H1 (cell line): ENCODE results near the gene TRAPPC12. TPM values are rescaled to one million over a fixed set of nuclear protein-coding genes. Genes with fewer than 3 reads are reported as not detected.

ENCODE experiments used
- CBX5 ChIP-seq: fragments of 300-800, 300-1000 bp; sonication (generic); IDR thresholded peaks from 2 replicates; pipeline ENCODE4 v1.7.1; 2016; ENCODE audit warnings: antibody characterized with exemption, low read length, low read depth
- CHD1 ChIP-seq: IDR thresholded peaks from 2 replicates; pipeline ENCODE4 v1.6.1; 2012; ENCODE audit warnings: low read depth, low read length, improper control_type of control experiment
- RAD21 ChIP-seq, 2 experiments: IDR thresholded peaks in 1 of 2; conservative IDR thresholded peaks in 1 of 2; 2 replicates each; pipeline ENCODE4 v1.6.1; 2011; ENCODE audit warnings: low read depth in 2 of 2, low read length in 2 of 2, improper control_type of control experiment in 1 of 2, inconsistent platforms in 1 of 2, mild to moderate bottlenecking in 1 of 2, moderate library complexity in 1 of 2
- SP1 ChIP-seq: IDR thresholded peaks from 2 replicates; pipeline ENCODE4 v1.6.1; 2011; ENCODE audit warnings: low read depth, low read length
- SUZ12 ChIP-seq: fragments of 200-600 bp; sonication (generic); IDR thresholded peaks from 2 replicates; pipeline ENCODE4 v1.6.1; 2012; ENCODE audit warnings: mild to moderate bottlenecking, inconsistent platforms, low read length, moderate library complexity, mixed read lengths
- TAF7 ChIP-seq: optimal IDR thresholded peaks from 2 replicates; pipeline ENCODE3; 2011; ENCODE audit warnings: low read depth, mild to moderate bottlenecking, inconsistent platforms, low read length, moderate library complexity, borderline replicate concordance
- polyA plus RNA-seq, 7 experiments: library from polyadenylated mRNA; depleted of rRNA in 3 of 7; stranded (reverse) in 5 of 7; unstranded in 2 of 7; fragments of >200 nt in 5 of 7; fragments of 200-250 nt in 2 of 7; gene quantifications; 1 replicate in 5 of 7; 2 replicates in 1 of 7; 4 replicates in 1 of 7; pipeline versions ENCODE4 v1.2.1 to v1.2.3, GENCODE V29; 2011 to 2013; ENCODE audit warnings: missing spikeins in 2 of 7, mixed read lengths in 2 of 7
- total RNA-seq: library from RNA; stranded (reverse); fragmentation: NEBNext Ultra II Directional; extraction: Animal tissue kit (Norgen Biotek cat#: 25700); gene quantifications from 2 replicates; pipeline ENCODE4 v1.2.1, GENCODE V29; 2021
- TF ChIP-seq, protein P1 (sequence below), 3 experiments: IDR thresholded peaks; 1 replicate in 2 of 3; 2 replicates in 1 of 3; pipeline versions ENCODE4 v1.5.1 to v1.6.1; 2011; ENCODE audit warnings: low read length in 3 of 3, mild to moderate bottlenecking in 3 of 3, inconsistent platforms in 2 of 3, low read depth in 1 of 3, moderate library complexity in 1 of 3; ENCODE audit not compliant: insufficient read depth in 1 of 3; ENCODE audit errors: control extremely low read depth in 1 of 3

Gene TRAPPC12
- total and polyA plus RNA-seq, 2 of the 8 experiments (the other 6 are each of a cell fraction or from before 2014, with no cell fraction given): 35.0 to 67.3 TPM

DNA sequence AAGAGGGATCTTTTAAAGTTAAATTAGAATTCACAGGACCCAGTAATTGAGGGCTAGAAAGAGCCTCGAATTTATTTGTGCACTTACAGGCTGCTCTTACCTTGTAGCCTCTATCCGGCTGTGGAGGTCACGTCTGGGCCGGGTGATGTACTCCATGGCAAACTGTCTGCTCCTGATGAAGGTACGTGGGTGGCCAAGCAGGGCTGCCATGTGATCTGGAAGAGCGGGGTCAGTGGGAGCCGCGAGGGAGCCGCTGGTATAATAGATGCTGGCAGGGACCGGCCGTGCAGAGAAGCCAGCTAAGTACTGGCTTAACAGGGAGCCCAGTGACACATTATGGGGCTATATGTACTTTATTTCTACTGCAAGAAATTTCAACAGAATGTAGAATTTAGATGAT lies 80.7 kb downstream of the TRAPPC12 start (continued):
- TF ChIP-seq, protein P1, sequence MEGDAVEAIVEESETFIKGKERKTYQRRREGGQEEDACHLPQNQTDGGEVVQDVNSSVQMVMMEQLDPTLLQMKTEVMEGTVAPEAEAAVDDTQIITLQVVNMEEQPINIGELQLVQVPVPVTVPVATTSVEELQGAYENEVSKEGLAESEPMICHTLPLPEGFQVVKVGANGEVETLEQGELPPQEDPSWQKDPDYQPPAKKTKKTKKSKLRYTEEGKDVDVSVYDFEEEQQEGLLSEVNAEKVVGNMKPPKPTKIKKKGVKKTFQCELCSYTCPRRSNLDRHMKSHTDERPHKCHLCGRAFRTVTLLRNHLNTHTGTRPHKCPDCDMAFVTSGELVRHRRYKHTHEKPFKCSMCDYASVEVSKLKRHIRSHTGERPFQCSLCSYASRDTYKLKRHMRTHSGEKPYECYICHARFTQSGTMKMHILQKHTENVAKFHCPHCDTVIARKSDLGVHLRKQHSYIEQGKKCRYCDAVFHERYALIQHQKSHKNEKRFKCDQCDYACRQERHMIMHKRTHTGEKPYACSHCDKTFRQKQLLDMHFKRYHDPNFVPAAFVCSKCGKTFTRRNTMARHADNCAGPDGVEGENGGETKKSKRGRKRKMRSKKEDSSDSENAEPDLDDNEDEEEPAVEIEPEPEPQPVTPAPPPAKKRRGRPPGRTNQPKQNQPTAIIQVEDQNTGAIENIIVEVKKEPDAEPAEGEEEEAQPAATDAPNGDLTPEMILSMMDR (IDR thresholded peaks at IDR 0.05; ENCODE audit: control extremely low read depth in 1 of 3, insufficient read depth in 1 of 3, low read depth in 1 of 3, low read length in 3 of 3): no peak
- TF ChIP-seq TAF7: no peak
- TF ChIP-seq CHD1: no peak
- TF ChIP-seq RAD21 (IDR thresholded peaks at IDR 0.05 in 1 of 2, conservative IDR thresholded peaks at IDR 0.05 in 1 of 2; ENCODE audit: low read depth in 2 of 2, low read length in 2 of 2): no peak
- no peak for TF ChIP-seq CBX5
- no peak for TF ChIP-seq SUZ12
- TF ChIP-seq SP1: no peak
- TF ChIP-seq, all 59 proteins: peak for 0
